ENCODE results near the gene HSCB.

Gene HSCB

GRCh38 chr22:28768701-28769393 is 27.0 kb downstream of the HSCB start:
- Histone ChIP-seq H3K4me1 (ENCODE audit: control insufficient read depth, insufficient read depth, low read length) (no peaks in the 10 kb centered on the region), H3K27ac (ENCODE audit: insufficient read depth, low read depth, low read length, poor library complexity, severe bottlenecking) (no peak overlapping the region), H3K4me3 (ENCODE audit: insufficient read depth, low read depth, low read length) (no peak overlapping the region), H3K9me3 (ENCODE audit: control insufficient read depth, low read length) (no peaks in the 10 kb centered on the region), H3K27me3 (ENCODE audit: control insufficient read depth, insufficient read depth, low read length, poor library complexity, severe bottlenecking) (no peaks in the 10 kb centered on the region), H3K36me3 (ENCODE audit: control insufficient read depth, insufficient read depth, low read length) (no peaks in the 10 kb centered on the region)
- 92 to 93% methylated on average over 6 of the region's 6 CpGs for WGBS, 2 experiments

GRCh38 chr22:28769394-28770085 is 27.7 kb downstream of the HSCB start:
- Histone ChIP-seq H3K4me3 (ENCODE audit: insufficient read depth, low read depth, low read length) (no peak overlapping the region), H3K27me3 (ENCODE audit: control insufficient read depth, insufficient read depth, low read length, poor library complexity, severe bottlenecking) (no peaks in the 10 kb centered on the region), H3K4me1 (ENCODE audit: control insufficient read depth, insufficient read depth, low read length) (no peaks in the 10 kb centered on the region), H3K9me3 (ENCODE audit: control insufficient read depth, low read length) (no peaks in the 10 kb centered on the region), H3K27ac (ENCODE audit: insufficient read depth, low read depth, low read length, poor library complexity, severe bottlenecking) (no peak overlapping the region), H3K36me3 (ENCODE audit: control insufficient read depth, insufficient read depth, low read length) (no peaks in the 10 kb centered on the region)
- 94 to 95% methylated on average over 14 of the region's 14 CpGs for WGBS, 2 experiments

GRCh38 chr22:28771195-28771791 is 29.5 kb downstream of the HSCB start:
- no peaks in the 10 kb centered on the region for H3K9me3 ChIP-seq (ENCODE audit: control insufficient read depth, low read length)
- H3K27me3 ChIP-seq (ENCODE audit: control insufficient read depth, insufficient read depth, low read length, poor library complexity, severe bottlenecking): no peaks in the 10 kb centered on the region
- H3K4me3 ChIP-seq (ENCODE audit: insufficient read depth, low read depth, low read length): no peak overlapping the region
- WGBS, 2 experiments: 91 to 94% methylated on average over 5 of the region's 5 CpGs
- peaks cover 4% of the 10 kb centered on the region for H3K36me3 ChIP-seq (ENCODE audit: control insufficient read depth, insufficient read depth, low read length)
- no peak overlapping the region for H3K27ac ChIP-seq (ENCODE audit: insufficient read depth, low read depth, low read length, poor library complexity, severe bottlenecking)
- H3K4me1 ChIP-seq (ENCODE audit: control insufficient read depth, insufficient read depth, low read length): no peaks in the 10 kb centered on the region

GRCh38 chr22:28772633-28773460 is 31.0 kb downstream of the HSCB start, which contains the start of gene CCDC117:
TSS of gene CCDC117 (plus strand) at chr22:28772695. CDS start at chr22:28772850, 155 bp downstream.
- peak within 1 kb of the TSS; percentile 94 for H3K27ac ChIP-seq (ENCODE audit: insufficient read depth, low read depth, low read length, poor library complexity, severe bottlenecking)
- H3K4me3 ChIP-seq (ENCODE audit: insufficient read depth, low read depth, low read length): peak within 1 kb of the TSS; percentile 78
- H3K36me3 ChIP-seq (ENCODE audit: control insufficient read depth, insufficient read depth, low read length): peaks cover 6% of the 10 kb centered on the region
- no peaks in the 10 kb centered on the region for H3K9me3 ChIP-seq (ENCODE audit: control insufficient read depth, low read length)
- 0% methylated on average over 92 of the region's 92 CpGs for WGBS, 2 experiments
- no peaks in the 10 kb centered on the region for H3K4me1 ChIP-seq (ENCODE audit: control insufficient read depth, insufficient read depth, low read length)
- H3K27me3 ChIP-seq (ENCODE audit: control insufficient read depth, insufficient read depth, low read length, poor library complexity, severe bottlenecking): no peaks in the 10 kb centered on the region

- no peaks in the 10 kb centered on the region for H3K9me3 ChIP-seq (ENCODE audit: control insufficient read depth, low read length)
- no peak overlapping the region for H3K27ac ChIP-seq (ENCODE audit: insufficient read depth, low read depth, low read length, poor library complexity, severe bottlenecking)
- peak overlapping the region; percentile 78 for H3K4me3 ChIP-seq (ENCODE audit: insufficient read depth, low read depth, low read length)
- H3K4me1 ChIP-seq (ENCODE audit: control insufficient read depth, insufficient read depth, low read length): no peaks in the 10 kb centered on the region
- no peaks in the 10 kb centered on the region for H3K27me3 ChIP-seq (ENCODE audit: control insufficient read depth, insufficient read depth, low read length, poor library complexity, severe bottlenecking)
- H3K36me3 ChIP-seq (ENCODE audit: control insufficient read depth, insufficient read depth, low read length): peaks cover 8% of the 10 kb centered on the region
- WGBS, 2 experiments: 23 to 26% methylated on average over 10 of the region's 10 CpGs
Observed at GRCh38 chr22:28773461-28773867, 31.6 kb downstream of the HSCB start.

- no peak overlapping the region for H3K4me3 ChIP-seq (ENCODE audit: insufficient read depth, low read depth, low read length)
- no peak overlapping the region for H3K27ac ChIP-seq (ENCODE audit: insufficient read depth, low read depth, low read length, poor library complexity, severe bottlenecking)
- no peaks in the 10 kb centered on the region for H3K27me3 ChIP-seq (ENCODE audit: control insufficient read depth, insufficient read depth, low read length, poor library complexity, severe bottlenecking)
- 91 to 100% methylated on average over 1 of the region's 1 CpG for WGBS, 2 experiments
- no peaks in the 10 kb centered on the region for H3K4me1 ChIP-seq (ENCODE audit: control insufficient read depth, insufficient read depth, low read length)
- H3K9me3 ChIP-seq (ENCODE audit: control insufficient read depth, low read length): no peaks in the 10 kb centered on the region
- peaks cover 8% of the 10 kb centered on the region for H3K36me3 ChIP-seq (ENCODE audit: control insufficient read depth, insufficient read depth, low read length)
Observed at GRCh38 chr22:28774378-28774777, 32.5 kb downstream of the HSCB start.

- Histone ChIP-seq H3K27me3 (ENCODE audit: control insufficient read depth, insufficient read depth, low read length, poor library complexity, severe bottlenecking) (no peaks in the 10 kb centered on the region), H3K4me1 (ENCODE audit: control insufficient read depth, insufficient read depth, low read length) (no peaks in the 10 kb centered on the region), H3K36me3 (ENCODE audit: control insufficient read depth, insufficient read depth, low read length) (peaks cover 43% of the 10 kb centered on the region), H3K27ac (ENCODE audit: insufficient read depth, low read depth, low read length, poor library complexity, severe bottlenecking) (no peak overlapping the region), H3K9me3 (ENCODE audit: control insufficient read depth, low read length) (no peaks in the 10 kb centered on the region), H3K4me3 (ENCODE audit: insufficient read depth, low read depth, low read length) (no peak overlapping the region)
- 90 to 99% methylated on average over 5 of the region's 5 CpGs for WGBS, 2 experiments
Observed at GRCh38 chr22:28779833-28780232, 38.0 kb downstream of the HSCB start.

- Histone ChIP-seq H3K27me3 (ENCODE audit: control insufficient read depth, insufficient read depth, low read length, poor library complexity, severe bottlenecking) (no peaks in the 10 kb centered on the region), H3K27ac (ENCODE audit: insufficient read depth, low read depth, low read length, poor library complexity, severe bottlenecking) (no peak overlapping the region), H3K9me3 (ENCODE audit: control insufficient read depth, low read length) (no peaks in the 10 kb centered on the region), H3K4me1 (ENCODE audit: control insufficient read depth, insufficient read depth, low read length) (no peaks in the 10 kb centered on the region), H3K4me3 (ENCODE audit: insufficient read depth, low read depth, low read length) (no peak overlapping the region), H3K36me3 (ENCODE audit: control insufficient read depth, insufficient read depth, low read length) (peaks cover 47% of the 10 kb centered on the region)
- 88 to 94% methylated on average over 1 of the region's 1 CpG for WGBS, 2 experiments
Observed at GRCh38 chr22:28780296-28780695, 38.5 kb downstream of the HSCB start.

GRCh38 chr22:28783786-28784671 is 42.2 kb downstream of the HSCB start:
- no peak overlapping the region for H3K27ac ChIP-seq (ENCODE audit: insufficient read depth, low read depth, low read length, poor library complexity, severe bottlenecking)
- no peaks in the 10 kb centered on the region for H3K27me3 ChIP-seq (ENCODE audit: control insufficient read depth, insufficient read depth, low read length, poor library complexity, severe bottlenecking)
- 87 to 99% methylated on average over 4 of the region's 4 CpGs for WGBS, 2 experiments
- H3K9me3 ChIP-seq (ENCODE audit: control insufficient read depth, low read length): no peaks in the 10 kb centered on the region
- no peaks in the 10 kb centered on the region for H3K4me1 ChIP-seq (ENCODE audit: control insufficient read depth, insufficient read depth, low read length)
- no peak overlapping the region for H3K4me3 ChIP-seq (ENCODE audit: insufficient read depth, low read depth, low read length)
- peaks cover 66% of the 10 kb centered on the region for H3K36me3 ChIP-seq (ENCODE audit: control insufficient read depth, insufficient read depth, low read length)
